Epithelial cell of esophagus (primary cell): ENCODE measurements around the gene PRR23E.

ENCODE experiments used
- DNase-seq: peaks from one replicate; pipeline ENCODE4 v3.0.0; 2010; ENCODE audit warnings: low read depth
- H3K4me3 ChIP-seq: 2 replicates; pipeline ENCODE4 v1.5.1; 2011; ENCODE audit warnings: mild to moderate bottlenecking, low read length, control low read depth
- CTCF ChIP-seq: IDR thresholded peaks from 2 replicates; pipeline ENCODE4 v1.5.1; 2011; ENCODE audit warnings: low read depth, mild to moderate bottlenecking, low read length, control low read depth, inconsistent platforms; ENCODE audit not compliant: insufficient read depth; ENCODE audit errors: missing control alignments

The PRR23E gene

GRCh38 chr3:127200086-127200691 is 7.3 kb downstream of the PRR23E start:
- H3K4me3 ChIP-seq: no peak overlapping the region
- DNase-seq: no peak
- no peak for TF ChIP-seq CTCF

- no peak overlapping the region for H3K4me3 ChIP-seq
- DNase-seq: no peak
- TF ChIP-seq CTCF: no peak
Observed at GRCh38 chr3:127203024-127203423, 10.1 kb downstream of the PRR23E start.

GRCh38 chr3:127204841-127205582 is 12.1 kb downstream of the PRR23E start:
- DNase-seq: no peak
- no peak for TF ChIP-seq CTCF
- H3K4me3 ChIP-seq: no peak overlapping the region

- no peak overlapping the region for H3K4me3 ChIP-seq
- no peak for TF ChIP-seq CTCF
- DNase-seq: no peak
Observed at GRCh38 chr3:127206154-127206553, 13.2 kb downstream of the PRR23E start.

GRCh38 chr3:127206611-127207516 is 13.9 kb downstream of the PRR23E start:
- no peak overlapping the region for H3K4me3 ChIP-seq
- DNase-seq: no peak
- TF ChIP-seq CTCF: no peak

GRCh38 chr3:127207727-127208482 is 15.0 kb downstream of the PRR23E start:
- no peak for TF ChIP-seq CTCF
- DNase-seq: no peak
- H3K4me3 ChIP-seq: no peak overlapping the region
